ENCODE measurements around the gene ARVCF. TPM values are rescaled to one million over a fixed set of nuclear protein-coding genes. Genes with fewer than 3 reads are reported as not detected.

The ARVCF gene
- polyA plus RNA-seq, 1 donor from 2014 or later, result 112 TPM

DNA sequence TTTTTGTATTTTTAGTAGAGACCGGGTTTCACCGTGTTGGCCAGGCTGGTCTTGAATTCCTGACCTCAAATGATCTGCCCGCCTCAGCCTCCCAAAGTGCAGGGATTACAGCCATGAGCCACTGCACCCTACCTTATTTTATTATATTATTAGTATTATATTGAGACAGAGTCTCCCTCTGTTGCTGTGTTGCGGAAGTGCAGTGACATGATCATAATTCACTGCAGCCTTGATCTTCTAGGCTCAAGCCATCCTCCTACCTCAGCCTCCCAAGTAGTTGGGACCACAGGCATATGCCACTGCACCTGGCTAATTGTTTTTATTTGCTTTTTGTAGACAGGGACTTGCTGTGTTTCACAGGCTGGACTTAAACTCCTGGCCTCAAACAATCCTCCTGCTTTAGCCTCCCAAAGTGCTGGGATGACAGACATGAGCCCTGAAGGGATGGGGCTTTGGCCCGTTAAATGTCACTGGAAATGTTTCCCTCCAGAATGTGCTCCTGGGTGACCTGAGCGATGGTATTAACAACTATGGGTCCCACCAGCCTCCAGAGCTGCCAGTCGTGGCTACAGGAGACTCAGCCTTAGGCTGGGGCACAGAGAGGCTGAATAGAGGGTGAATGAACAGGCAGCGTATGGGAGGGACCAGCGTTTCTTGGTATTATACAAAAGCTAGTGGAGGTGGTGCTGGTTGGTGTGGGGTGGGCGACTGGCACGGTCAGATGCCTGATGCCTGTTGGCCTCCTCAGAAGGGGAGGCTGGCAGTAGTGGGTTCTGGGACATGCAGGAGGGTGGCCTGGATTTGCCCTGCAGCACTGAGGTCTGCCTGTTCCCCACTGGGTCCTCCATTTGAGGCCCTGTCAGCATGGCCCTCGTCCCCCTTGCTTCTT, 11.6 kb upstream of the ARVCF start:
- Histone ChIP-seq H4K20me1 (ENCODE audit: insufficient read depth) (no peaks in the 10 kb centered on the region), H3K27ac (ENCODE audit: low read length) (no peak overlapping the region), H3K9me3 (ENCODE audit: low read length) (no peaks in the 10 kb centered on the region), H3K4me2 (ENCODE audit: low read length) (no peak overlapping the region), H3K79me2 (replicated peaks; ENCODE audit: insufficient read depth, low read length) (no peaks in the 10 kb centered on the region), H2AFZ (ENCODE audit: low read depth, low read length) (no peak overlapping the region), H3K36me3 (ENCODE audit: insufficient read depth, low read length) (no peaks in the 10 kb centered on the region), H3K4me3 (ENCODE audit: low read length) (no peak overlapping the region), H3K9ac (ENCODE audit: low read length) (no peak overlapping the region), H3K27me3 (ENCODE audit: insufficient read depth, low read depth, low read length) (no peaks in the 10 kb centered on the region), H3F3A (ENCODE audit: insufficient read depth, low read length, poor library complexity, severe bottlenecking) (no peaks in the 10 kb centered on the region), H3K9me2 (ENCODE audit: insufficient read depth, low read length) (no peaks in the 10 kb centered on the region)
- TF ChIP-seq MXI1 (conservative IDR thresholded peaks at IDR 0.05; ENCODE audit: poor library complexity, severe bottlenecking) (no peak), EP300 (conservative IDR thresholded peaks at IDR 0.05; ENCODE audit: poor library complexity, severe bottlenecking) (no peak), EZH2 (IDR thresholded peaks at IDR 0.05; ENCODE audit: borderline replicate concordance, insufficient read depth, low read length, poor library complexity, severe bottlenecking) (no peak), SMC3 (conservative IDR thresholded peaks at IDR 0.05; ENCODE audit: poor library complexity) (peak; percentile 36), RAD21 (conservative IDR thresholded peaks at IDR 0.05) (peak; percentile 17)
- TF ChIP-seq, protein P1, sequence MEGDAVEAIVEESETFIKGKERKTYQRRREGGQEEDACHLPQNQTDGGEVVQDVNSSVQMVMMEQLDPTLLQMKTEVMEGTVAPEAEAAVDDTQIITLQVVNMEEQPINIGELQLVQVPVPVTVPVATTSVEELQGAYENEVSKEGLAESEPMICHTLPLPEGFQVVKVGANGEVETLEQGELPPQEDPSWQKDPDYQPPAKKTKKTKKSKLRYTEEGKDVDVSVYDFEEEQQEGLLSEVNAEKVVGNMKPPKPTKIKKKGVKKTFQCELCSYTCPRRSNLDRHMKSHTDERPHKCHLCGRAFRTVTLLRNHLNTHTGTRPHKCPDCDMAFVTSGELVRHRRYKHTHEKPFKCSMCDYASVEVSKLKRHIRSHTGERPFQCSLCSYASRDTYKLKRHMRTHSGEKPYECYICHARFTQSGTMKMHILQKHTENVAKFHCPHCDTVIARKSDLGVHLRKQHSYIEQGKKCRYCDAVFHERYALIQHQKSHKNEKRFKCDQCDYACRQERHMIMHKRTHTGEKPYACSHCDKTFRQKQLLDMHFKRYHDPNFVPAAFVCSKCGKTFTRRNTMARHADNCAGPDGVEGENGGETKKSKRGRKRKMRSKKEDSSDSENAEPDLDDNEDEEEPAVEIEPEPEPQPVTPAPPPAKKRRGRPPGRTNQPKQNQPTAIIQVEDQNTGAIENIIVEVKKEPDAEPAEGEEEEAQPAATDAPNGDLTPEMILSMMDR (IDR thresholded peaks at IDR 0.05; ENCODE audit: poor library complexity, severe bottlenecking), result no peak
- TF ChIP-seq, protein P2, sequence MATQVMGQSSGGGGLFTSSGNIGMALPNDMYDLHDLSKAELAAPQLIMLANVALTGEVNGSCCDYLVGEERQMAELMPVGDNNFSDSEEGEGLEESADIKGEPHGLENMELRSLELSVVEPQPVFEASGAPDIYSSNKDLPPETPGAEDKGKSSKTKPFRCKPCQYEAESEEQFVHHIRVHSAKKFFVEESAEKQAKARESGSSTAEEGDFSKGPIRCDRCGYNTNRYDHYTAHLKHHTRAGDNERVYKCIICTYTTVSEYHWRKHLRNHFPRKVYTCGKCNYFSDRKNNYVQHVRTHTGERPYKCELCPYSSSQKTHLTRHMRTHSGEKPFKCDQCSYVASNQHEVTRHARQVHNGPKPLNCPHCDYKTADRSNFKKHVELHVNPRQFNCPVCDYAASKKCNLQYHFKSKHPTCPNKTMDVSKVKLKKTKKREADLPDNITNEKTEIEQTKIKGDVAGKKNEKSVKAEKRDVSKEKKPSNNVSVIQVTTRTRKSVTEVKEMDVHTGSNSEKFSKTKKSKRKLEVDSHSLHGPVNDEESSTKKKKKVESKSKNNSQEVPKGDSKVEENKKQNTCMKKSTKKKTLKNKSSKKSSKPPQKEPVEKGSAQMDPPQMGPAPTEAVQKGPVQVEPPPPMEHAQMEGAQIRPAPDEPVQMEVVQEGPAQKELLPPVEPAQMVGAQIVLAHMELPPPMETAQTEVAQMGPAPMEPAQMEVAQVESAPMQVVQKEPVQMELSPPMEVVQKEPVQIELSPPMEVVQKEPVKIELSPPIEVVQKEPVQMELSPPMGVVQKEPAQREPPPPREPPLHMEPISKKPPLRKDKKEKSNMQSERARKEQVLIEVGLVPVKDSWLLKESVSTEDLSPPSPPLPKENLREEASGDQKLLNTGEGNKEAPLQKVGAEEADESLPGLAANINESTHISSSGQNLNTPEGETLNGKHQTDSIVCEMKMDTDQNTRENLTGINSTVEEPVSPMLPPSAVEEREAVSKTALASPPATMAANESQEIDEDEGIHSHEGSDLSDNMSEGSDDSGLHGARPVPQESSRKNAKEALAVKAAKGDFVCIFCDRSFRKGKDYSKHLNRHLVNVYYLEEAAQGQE (IDR thresholded peaks at IDR 0.05; ENCODE audit: borderline replicate concordance), result no peak

DNA sequence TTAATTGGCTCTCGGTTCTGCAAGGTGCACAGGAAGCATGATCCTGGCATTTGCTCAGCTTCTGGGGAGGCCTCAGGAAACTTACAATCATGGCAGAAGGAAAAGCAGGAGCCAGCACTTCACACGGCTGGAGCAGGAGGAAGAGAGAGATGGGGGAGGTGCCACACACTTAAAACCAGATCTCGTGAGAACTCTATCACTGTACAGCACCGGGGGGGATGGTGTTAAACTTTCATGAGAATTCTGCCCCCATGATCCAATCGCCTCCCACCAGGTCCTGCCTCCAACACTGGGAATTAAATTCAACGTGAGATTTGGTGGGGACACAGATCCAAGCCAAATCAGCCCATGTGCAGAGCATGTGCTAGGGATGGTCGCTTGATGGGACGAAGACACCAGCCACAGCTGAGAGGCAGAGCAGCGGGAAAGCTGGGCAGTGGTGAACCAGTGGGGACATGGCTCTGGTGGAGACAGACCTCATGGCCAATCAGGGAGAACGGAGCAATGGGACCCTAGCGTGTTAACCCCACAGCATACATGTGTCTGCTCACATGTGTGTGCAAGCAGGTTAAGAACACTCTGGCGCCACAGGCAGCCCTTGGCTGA, 10.5 kb upstream of the ARVCF start:
- H3K27ac ChIP-seq (ENCODE audit: low read length), result no peak overlapping the region
- H2AFZ ChIP-seq (ENCODE audit: low read depth, low read length), result no peak overlapping the region
- no peaks in the 10 kb centered on the region for H3K9me3 ChIP-seq (ENCODE audit: low read length)
- H3K9ac ChIP-seq (ENCODE audit: low read length), result no peak overlapping the region
- H3K27me3 ChIP-seq (ENCODE audit: insufficient read depth, low read depth, low read length), result no peaks in the 10 kb centered on the region
- no peaks in the 10 kb centered on the region for H4K20me1 ChIP-seq (ENCODE audit: insufficient read depth)
- H3K4me3 ChIP-seq (ENCODE audit: low read length), result no peak overlapping the region
- H3K36me3 ChIP-seq (ENCODE audit: insufficient read depth, low read length), result no peaks in the 10 kb centered on the region
- no peak overlapping the region for H3K4me2 ChIP-seq (ENCODE audit: low read length)
- TF ChIP-seq, protein P2 (IDR thresholded peaks at IDR 0.05; ENCODE audit: borderline replicate concordance), result no peak
- TF ChIP-seq, protein P1 (IDR thresholded peaks at IDR 0.05; ENCODE audit: poor library complexity, severe bottlenecking), result no peak
- TF ChIP-seq MXI1 (conservative IDR thresholded peaks at IDR 0.05; ENCODE audit: poor library complexity, severe bottlenecking) (no peak), SMC3 (conservative IDR thresholded peaks at IDR 0.05; ENCODE audit: poor library complexity) (no peak), RAD21 (conservative IDR thresholded peaks at IDR 0.05) (no peak), POLR2AphosphoS5 (IDR thresholded peaks at IDR 0.05) (no peak)
- no peaks in the 10 kb centered on the region for H3F3A ChIP-seq (ENCODE audit: insufficient read depth, low read length, poor library complexity, severe bottlenecking)
- no peaks in the 10 kb centered on the region for H3K79me2 ChIP-seq (replicated peaks; ENCODE audit: insufficient read depth, low read length)
- no peaks in the 10 kb centered on the region for H3K9me2 ChIP-seq (ENCODE audit: insufficient read depth, low read length)

All from neural cell (in vitro differentiated cells).